Omental fat pad (tissue), 4 donors: ENCODE results near the gene NDUFS3. TPM values are rescaled to one million over a fixed set of nuclear protein-coding genes. Genes with fewer than 3 reads are reported as not detected.
"Not testable (repeated sequence)": the region's sequence is repeated elsewhere in the genome, so short reads cannot be mapped to it uniquely, and the experiment has no call there.

ENCODE experiments used
- ATAC-seq: fragments of 150-250 bp; one replicate; pipeline ENCODE4 v1.9.1; 2016; ENCODE audit warnings: mild to moderate bottlenecking, moderate library complexity; ENCODE audit not compliant: low FRiP score
- DNase-seq: peaks from one replicate; pipeline ENCODE4 v3.0.0-alpha.2; 2019; ENCODE audit warnings: low spot score
- CTCF ChIP-seq, 3 donors: fragments of 450-650 bp; IDR thresholded peaks; one replicate each; pipeline ENCODE4 v1.5.1; 2016 to 2017; ENCODE audit warnings: antibody characterized with exemption in 3 of 3, mild to moderate bottlenecking in 3 of 3, moderate library complexity in 2 of 3
- total RNA-seq, 4 donors: library from RNA; depleted of rRNA; stranded (reverse); fragments of >200 nt; gene quantifications; one replicate each; pipeline ENCODE4 v1.1.0, GENCODE V29; 2016

Gene NDUFS3
- total RNA-seq = 10 to 100 TPM; 46.4 to 51.9 (median 48.6) TPM

GRCh38 chr11:47578524-47579494, at the start of gene NDUFS3, which contains the start of gene KBTBD4:
Gene NDUFS3 (plus strand): TSS chr11:47579074. CDS start chr11:47579092, 18 bp downstream.
Gene KBTBD4 (minus strand): TSS chr11:47578970. CDS start chr11:47578951, 19 bp downstream.
- no peak for TF ChIP-seq CTCF (IDR thresholded peaks at IDR 0.05)
- DNase-seq (peak; percentile 92), ATAC-seq (peak; percentile 95)

GRCh38 chr11:47529951-47530350, 48.9 kb upstream of the NDUFS3 start:
- ATAC-seq = no peak
- TF ChIP-seq CTCF (IDR thresholded peaks at IDR 0.05) = no peak

DNA sequence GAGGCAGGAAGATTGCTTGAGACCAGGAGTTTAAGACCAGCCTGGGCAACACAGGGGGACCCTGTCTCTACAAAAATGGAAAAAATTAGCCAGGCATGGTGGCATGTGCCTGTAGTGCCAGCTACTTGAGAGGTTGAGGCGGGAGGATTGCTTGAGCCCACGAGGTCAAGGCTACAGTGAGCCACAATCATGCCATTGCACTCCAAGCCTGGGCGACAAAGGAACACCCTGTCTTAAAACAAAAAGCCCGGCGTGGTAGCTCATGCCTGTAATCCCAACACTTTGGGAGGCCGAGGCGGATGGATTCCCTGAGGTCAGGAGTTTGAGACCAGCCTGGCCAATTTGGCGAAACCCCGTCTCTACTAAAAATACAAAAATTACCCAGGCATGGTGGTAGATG, 48.2 kb upstream of the NDUFS3 start:
- not testable (repeated sequence) for ATAC-seq

More at GRCh38 chr11:47529951-47530350, 48.9 kb upstream of the NDUFS3 start:
- no peak for DNase-seq

DNA sequence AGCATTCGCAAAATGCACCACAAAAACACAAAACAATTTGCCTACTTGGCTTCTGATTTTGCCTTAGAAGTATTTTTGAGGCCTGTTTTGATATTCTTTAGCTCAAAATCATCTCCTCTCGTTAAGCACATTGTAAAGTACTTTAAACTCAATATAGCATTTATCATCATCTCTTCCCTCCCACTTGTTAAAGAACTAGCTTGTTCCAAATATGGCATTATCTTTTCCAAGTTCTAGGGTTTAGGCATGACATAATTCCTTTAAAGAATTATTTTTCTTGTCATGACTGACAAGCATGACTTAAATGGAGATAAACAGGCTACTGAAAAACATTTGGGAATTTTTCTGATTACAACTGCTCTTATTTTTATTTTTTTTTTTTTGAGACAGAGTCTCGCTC, 47.2 kb upstream of the NDUFS3 start:
- ATAC-seq = no peak

More for the DNA sequence above, 48.2 kb upstream of the NDUFS3 start:
- DNase-seq = not testable (repeated sequence)

DNA sequence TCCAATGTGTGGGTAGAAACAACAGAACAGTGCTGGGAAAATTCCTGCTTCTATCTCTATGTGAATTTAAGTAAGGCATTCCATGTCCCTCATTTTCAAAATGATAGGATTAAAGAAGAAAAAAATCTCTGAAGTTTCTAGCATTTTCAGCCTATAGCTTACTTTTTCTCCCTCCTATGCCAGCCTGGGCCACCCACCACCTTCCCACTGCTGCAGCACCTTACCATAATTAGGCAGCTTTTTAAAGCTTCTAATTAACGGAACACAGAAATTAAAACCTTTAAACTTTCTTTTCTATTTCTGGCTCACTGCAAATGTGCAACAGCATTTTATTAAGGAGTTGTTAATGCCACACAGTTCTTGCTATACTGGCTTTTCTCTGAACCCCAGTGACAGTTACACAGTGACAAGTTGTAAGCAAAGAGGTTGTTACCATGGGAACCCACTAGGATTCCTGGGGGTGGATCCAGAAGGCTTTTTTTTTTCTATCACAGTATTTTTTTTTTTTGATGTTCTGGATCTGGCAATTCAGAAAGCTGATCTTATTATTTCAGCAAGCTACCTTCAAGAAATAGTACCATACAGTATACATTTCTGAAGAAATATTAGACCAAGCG, 46.2 kb upstream of the NDUFS3 start:
- TF ChIP-seq CTCF (IDR thresholded peaks at IDR 0.05) = no peak
- ATAC-seq (no peak), DNase-seq (no peak)

More for the DNA sequence above, 47.2 kb upstream of the NDUFS3 start:
- no peak for DNase-seq
- TF ChIP-seq CTCF (IDR thresholded peaks at IDR 0.05) = no peak

- ATAC-seq = no peak
Observed at GRCh38 chr11:47533690-47534151, 45.2 kb upstream of the NDUFS3 start.

More at GRCh38 chr11:47533690-47534151, 45.2 kb upstream of the NDUFS3 start:
- no peak for DNase-seq
- no peak for TF ChIP-seq CTCF (IDR thresholded peaks at IDR 0.05)
